T-helper 1 cell treated with Interleukin-12 subunit alpha and Interleukin-12 subunit beta and Interleukin-4 antibody, amounts not matched to agents 30 ng/mL and 1 ng/mL, for 36 hours (primary cell): ENCODE data around the gene PDZK1IP1. TPM values are rescaled to one million over a fixed set of nuclear protein-coding genes. Genes with fewer than 3 reads are reported as not detected.
"Not testable (repeated sequence)": the region's sequence is repeated elsewhere in the genome, so short reads cannot be mapped to it uniquely, and the experiment has no call there.

Source experiments
- intact Hi-C: fragments of 100-400 bp; cut with micrococcal nuclease; formaldehyde crosslinking; loops from one replicate; pipeline ENCODE4 v1.15.1; 2024
- total RNA-seq: library from RNA; stranded (reverse); gene quantifications from 2 replicates; pipeline ENCODE4 v1.2.3, GENCODE V29; 2022

PDZK1IP1 gene
- total RNA-seq, 1 donor from 2014 or later = not detected

DNA sequence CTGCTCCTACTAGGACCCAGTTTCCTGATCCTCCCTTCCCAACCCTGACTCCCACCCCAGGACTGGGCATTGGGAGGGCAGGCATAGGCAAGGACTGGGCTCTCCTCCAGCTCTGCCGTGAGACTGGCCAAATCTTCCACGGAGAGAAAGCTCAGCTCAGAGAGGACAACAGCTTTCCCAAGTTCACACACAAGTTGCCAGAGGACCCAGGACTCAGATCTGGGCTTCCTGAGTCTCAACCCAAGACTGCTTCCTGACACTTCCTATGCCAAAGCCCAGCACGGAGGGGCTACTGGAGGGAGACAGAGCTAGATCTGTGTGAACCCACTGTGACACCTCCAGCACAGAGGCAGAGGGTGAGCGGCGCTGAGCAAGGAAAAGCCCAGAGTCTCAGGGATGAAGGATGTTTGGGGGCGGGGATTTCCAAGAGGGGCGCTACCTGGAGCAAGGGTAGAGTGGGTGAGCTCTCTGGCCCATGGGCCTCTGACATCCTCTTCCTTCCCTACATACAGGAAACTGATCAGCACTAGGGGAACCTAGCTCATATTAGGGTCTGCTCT, 7.1 kb downstream of the PDZK1IP1 start:
- intact Hi-C loops = no loop called here

DNA sequence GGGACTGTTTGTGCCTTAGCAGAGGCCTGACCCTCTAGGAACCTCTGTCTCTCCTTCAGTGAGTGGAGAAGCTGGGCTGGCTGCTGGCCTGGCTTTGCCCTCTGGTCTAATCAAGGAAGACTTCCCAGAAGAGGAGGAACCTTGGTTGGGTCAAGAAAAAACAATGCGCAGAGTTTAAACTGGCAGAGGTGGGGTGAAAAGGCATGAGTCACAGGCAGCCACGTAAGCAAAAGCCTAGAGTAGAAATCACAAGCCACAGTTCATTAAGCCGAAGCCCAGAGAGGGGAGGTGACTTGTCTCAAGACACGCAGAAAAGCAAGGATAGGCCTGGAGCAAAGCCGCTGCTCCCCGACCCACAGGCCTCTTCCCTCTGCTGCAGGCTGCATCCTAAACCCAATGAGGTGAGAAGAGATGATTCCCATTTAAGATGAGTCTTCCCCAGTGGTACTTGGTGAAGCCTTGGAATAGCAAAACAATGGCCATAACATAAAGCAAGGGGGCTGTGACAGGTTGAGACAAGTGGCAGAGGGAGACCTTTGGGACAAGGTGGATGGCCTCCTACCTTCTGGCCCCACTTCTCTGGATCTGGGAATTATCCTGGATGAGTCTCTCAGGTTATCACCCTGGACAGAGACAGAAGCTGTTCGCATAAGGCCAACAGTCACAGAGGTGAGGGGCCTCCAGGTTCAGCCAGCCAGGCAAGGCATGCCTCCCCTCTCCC, 7.7 kb downstream of the PDZK1IP1 start:
- intact Hi-C loops = no loop called here

- intact Hi-C loops = no loop called here
Observed at GRCh38 chr1:47181095-47181954, 8.5 kb downstream of the PDZK1IP1 start.

GRCh38 chr1:47180603-47181094, 9.2 kb downstream of the PDZK1IP1 start:
- intact Hi-C loops = no loop called here

- intact Hi-C loops = loop anchor here (1.0 to 5.0 kb wide), 5 partner anchors 51 to 532 kb away; no protein-coding TSS in a partner anchor
Observed at GRCh38 chr1:47179988-47180563, 9.8 kb downstream of the PDZK1IP1 start.

DNA sequence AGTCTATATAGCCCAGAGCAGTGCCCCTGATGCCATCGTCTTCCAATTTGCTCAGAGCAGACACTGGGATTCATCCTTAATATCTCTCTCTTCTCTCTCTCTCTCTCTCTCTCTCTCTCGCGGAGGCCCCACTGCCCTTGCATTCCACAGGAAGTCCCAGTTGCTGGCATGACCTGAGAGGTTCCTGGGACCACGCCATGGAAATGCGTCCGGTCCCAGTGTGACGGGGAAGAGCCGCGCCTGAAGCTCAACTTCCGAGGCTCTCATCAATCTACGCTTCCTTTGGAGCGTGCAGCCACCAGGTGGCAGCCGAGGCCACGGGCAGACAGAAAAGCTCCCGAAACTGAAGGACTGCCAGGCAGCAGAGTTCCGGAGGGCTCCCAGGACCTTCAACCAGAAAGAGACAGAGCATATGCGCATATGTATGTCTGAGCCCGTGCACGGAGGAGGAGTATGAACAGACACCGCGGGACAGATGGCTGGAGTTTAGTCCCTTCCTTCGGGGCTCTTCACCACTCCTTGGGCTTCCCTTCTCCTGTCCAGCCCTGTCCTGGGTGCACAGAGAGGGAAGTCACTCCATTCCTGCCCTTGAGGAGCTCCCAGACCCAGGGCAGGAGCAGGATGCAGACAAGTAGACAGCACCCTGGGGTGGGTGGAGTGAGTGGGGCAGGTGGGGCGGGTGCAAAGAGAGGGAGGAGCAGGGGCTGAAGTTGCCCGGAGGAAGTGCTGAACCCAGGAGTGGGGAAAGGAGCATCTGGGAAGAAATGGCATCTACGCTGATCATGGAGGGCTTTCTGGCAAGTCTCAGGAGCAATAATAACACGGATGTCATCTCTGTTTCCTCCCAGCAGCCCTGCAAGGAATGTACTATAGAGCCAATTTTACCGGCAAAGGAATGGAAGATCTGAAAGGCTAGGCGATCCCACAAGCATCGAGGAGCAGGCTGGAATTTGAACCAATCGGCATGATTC, 10.5 kb downstream of the PDZK1IP1 start:
- intact Hi-C loops = loop anchor here (1.0 to 5.0 kb wide), 5 partner anchors 52 to 533 kb away; no protein-coding TSS in a partner anchor

- intact Hi-C loops = loop anchor here (1.0 to 5.0 kb wide), 5 partner anchors 53 to 534 kb away; no protein-coding TSS in a partner anchor
Observed at GRCh38 chr1:47178654-47179016, 11.2 kb downstream of the PDZK1IP1 start.

DNA sequence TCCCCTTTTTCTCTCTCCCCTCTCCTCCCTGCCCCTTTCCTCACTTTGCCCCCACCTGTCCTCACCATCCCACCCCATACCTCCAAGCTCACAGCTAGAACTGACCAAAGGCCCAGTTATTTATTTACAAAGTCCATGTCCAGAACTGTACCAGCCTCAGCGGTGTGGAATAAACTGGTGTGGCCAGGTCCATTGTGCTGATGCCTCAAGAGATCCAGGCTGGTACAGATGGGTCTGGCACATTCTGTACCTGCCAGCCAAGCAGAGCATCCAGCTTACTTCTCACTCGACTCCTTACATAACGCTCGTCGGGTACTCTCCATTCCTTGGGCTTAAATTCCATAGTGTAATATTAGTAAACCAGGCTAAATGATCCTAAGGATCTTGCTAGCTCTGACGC, 11.8 kb downstream of the PDZK1IP1 start:
- intact Hi-C loops = loop anchor here (5.0 kb wide), 1 partner anchor 534 kb away; no protein-coding TSS in a partner anchor

DNA sequence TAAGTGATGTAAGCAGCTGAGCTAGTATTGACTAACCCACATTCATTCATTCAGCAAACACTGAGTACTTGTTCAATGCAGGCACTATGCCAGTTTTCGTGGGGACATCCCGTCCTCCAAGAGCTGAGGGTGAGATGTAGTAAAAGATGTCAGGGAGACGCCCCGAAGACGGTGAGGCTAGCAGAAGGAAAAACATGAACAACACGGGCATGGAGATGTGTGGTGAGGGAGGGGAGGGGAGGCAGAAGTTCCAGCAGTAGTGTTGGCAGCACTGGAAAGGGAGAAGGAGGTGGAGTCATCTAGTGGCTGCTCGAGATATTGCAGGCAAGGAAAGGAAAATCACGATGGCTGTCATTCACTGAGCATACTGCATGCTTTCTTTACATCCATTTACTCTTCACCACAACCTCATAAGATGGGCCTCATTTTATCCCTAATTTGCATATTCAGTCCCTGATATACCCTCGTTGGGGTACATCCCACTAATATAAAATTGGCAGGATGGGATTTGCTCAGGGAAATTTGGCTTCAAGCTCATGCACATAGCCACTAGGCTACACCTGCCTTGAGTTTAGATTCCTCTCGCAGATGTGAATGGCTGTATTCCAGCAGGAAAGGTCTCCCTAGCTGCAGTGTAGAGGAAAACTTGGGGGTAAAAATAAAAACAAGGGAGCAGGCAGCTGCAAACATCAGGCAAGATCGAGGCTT, 14.5 kb downstream of the PDZK1IP1 start:
- intact Hi-C loops = loop anchor here (2.0 to 5.0 kb wide), 2 partner anchors 537 to 643 kb away; no protein-coding TSS in a partner anchor

- intact Hi-C loops = loop anchor here (2.0 to 5.0 kb wide), 2 partner anchors 538 to 642 kb away; no protein-coding TSS in a partner anchor
Observed at GRCh38 chr1:47174656-47175020, 15.2 kb downstream of the PDZK1IP1 start.

DNA sequence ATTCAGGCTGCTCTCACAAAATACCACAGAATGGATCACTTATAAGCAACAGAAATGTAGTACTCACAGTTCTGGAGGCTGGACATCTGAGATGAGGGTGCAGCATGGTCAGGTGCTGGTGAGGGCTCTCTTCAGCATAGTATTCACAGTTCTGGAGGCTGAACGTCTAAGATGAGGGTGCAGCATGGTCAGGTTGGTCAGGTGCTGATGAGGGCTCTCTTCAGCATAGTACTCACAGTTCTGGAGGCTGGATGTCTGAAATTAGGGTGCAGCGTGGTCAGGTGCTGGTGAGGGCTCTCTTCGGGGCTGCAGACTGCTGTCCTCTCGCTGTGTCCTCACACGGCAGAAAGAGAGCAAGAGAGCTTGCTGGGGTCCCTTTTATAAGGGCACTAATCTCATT, 17.1 kb downstream of the PDZK1IP1 start:
- intact Hi-C loops = no loop called here

DNA sequence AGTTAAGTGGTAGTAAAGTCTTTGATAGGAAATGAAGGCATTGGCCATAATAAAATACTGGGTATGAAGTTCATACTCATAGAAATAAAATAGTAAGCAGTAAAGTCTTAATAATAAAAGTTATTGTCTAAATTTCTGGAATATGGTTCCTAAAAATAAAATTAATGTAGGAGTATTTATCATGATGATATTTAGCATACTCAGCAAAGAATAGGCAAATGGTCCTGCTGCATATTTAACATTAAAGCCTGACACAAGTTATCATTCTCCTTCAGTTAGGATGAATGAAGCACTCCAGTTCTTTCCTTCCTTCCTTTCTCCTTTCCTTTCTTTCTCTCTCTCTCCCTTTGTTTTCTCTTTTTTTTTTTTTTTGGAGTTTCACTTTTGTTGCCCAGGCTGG, 25.3 kb downstream of the PDZK1IP1 start:
- intact Hi-C loops = no loop called here

GRCh38 chr1:47161298-47162040, 28.4 kb downstream of the PDZK1IP1 start:
- intact Hi-C loops = no loop called here

DNA sequence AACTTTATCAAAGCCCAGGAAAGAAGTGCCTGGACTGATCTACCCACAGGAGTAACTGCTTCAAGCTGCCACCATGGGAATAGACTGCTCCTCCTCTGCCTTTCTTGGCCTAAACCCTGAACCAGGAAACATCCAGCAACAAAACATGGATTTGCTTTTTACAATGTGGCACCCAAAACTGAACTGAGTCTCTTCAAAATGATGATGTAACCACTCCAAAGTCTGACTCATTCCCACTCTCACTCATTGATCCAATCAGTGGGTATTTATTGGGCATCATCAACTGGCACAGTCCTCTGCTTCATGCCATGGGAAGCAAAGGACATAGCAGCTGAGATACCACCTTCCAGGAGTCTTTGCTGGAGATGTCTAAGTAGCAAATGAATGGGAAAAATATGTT, 29.1 kb downstream of the PDZK1IP1 start:
- intact Hi-C loops = no loop called here

DNA sequence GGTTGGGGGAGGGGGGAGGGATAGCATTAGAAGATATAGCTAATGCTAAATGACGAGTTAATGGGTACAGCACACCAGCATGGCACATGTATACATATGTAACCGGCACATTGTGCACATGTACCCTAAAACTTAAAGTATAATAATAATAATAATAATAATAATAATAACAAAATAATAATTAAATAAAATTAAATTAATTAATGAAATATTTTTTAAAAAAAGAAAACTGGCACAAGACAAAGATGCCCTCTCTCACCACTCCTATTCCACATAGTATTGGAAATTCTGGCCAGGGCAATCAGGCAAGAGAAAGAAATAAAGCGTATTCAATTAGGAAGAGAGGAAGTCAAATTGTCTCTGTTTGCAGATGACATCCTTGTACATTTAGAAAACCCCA, 31.9 kb downstream of the PDZK1IP1 start:
- intact Hi-C loops = not testable (repeated sequence)

DNA sequence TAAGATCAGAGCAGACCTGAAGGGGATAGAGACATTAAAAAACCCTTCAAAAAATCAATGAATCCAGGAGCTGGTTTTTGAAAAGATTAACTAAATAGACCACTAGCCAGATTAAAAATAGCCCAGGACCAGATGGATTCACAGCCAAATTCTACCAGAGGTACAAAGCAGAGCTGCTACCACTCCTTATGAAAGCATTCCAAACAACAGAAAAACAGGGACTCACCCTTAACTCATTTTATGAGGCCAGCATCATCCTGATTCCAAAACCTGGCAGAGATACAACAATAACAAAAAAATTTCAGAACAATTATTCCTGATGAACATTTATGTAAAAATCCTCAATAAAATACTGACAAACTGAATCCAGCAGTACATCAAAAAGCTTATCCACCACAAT, 33.4 kb downstream of the PDZK1IP1 start:
- intact Hi-C loops = not testable (repeated sequence)

GRCh38 chr1:47149162-47149561, 40.7 kb downstream of the PDZK1IP1 start:
- intact Hi-C loops = not testable (repeated sequence)

DNA sequence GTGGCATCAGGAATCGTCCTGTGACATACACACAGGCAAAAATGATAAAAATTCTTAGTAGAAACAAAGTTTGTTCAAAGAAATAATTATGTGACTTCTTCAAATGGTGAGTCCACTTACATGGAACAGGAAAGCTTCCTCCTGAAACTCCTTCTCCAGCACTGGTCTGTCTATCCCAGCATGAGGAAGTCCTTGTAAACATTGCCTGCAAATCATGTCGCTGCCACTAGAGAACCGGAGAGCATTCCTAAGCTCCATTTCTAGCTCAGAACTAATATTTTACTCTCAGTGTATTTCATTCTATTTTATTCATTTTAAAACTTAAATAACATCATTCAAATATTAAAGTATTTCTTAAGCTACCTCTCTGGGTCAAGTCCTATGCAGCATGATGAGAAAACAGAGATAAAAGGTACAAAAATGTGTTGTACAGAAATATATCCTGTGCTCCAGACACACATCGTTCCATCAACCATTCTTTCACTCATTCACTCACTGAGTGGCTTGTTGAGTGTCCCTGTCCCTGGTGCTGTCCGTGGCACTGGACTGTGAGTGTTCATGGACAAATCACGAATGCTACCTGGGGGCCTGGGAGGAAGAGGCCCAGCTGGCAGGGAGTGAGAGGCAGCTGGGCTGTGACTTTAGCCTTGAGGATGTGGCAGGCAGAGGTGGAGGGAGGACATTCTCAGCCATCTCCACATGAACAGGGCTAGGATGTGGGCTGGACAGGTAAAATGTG, 42.6 kb downstream of the PDZK1IP1 start:
- intact Hi-C loops = no loop called here
